Activated CD8-positive, alpha-beta memory T cell treated with anti-CD3 and anti-CD28 coated beads for 1 hour (primary cell): ENCODE data around the gene DHX29.

ENCODE experiments used
- DNase-seq, 2 donors: peaks; one replicate each; pipeline ENCODE4 v3.0.0-alpha.2; 2020; ENCODE audit warnings: low read depth in 1 of 2; ENCODE audit errors: extremely low read depth in 1 of 2

DHX29 gene, protein sequence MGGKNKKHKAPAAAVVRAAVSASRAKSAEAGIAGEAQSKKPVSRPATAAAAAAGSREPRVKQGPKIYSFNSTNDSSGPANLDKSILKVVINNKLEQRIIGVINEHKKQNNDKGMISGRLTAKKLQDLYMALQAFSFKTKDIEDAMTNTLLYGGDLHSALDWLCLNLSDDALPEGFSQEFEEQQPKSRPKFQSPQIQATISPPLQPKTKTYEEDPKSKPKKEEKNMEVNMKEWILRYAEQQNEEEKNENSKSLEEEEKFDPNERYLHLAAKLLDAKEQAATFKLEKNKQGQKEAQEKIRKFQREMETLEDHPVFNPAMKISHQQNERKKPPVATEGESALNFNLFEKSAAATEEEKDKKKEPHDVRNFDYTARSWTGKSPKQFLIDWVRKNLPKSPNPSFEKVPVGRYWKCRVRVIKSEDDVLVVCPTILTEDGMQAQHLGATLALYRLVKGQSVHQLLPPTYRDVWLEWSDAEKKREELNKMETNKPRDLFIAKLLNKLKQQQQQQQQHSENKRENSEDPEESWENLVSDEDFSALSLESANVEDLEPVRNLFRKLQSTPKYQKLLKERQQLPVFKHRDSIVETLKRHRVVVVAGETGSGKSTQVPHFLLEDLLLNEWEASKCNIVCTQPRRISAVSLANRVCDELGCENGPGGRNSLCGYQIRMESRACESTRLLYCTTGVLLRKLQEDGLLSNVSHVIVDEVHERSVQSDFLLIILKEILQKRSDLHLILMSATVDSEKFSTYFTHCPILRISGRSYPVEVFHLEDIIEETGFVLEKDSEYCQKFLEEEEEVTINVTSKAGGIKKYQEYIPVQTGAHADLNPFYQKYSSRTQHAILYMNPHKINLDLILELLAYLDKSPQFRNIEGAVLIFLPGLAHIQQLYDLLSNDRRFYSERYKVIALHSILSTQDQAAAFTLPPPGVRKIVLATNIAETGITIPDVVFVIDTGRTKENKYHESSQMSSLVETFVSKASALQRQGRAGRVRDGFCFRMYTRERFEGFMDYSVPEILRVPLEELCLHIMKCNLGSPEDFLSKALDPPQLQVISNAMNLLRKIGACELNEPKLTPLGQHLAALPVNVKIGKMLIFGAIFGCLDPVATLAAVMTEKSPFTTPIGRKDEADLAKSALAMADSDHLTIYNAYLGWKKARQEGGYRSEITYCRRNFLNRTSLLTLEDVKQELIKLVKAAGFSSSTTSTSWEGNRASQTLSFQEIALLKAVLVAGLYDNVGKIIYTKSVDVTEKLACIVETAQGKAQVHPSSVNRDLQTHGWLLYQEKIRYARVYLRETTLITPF (N-terminal part only)

DNA sequence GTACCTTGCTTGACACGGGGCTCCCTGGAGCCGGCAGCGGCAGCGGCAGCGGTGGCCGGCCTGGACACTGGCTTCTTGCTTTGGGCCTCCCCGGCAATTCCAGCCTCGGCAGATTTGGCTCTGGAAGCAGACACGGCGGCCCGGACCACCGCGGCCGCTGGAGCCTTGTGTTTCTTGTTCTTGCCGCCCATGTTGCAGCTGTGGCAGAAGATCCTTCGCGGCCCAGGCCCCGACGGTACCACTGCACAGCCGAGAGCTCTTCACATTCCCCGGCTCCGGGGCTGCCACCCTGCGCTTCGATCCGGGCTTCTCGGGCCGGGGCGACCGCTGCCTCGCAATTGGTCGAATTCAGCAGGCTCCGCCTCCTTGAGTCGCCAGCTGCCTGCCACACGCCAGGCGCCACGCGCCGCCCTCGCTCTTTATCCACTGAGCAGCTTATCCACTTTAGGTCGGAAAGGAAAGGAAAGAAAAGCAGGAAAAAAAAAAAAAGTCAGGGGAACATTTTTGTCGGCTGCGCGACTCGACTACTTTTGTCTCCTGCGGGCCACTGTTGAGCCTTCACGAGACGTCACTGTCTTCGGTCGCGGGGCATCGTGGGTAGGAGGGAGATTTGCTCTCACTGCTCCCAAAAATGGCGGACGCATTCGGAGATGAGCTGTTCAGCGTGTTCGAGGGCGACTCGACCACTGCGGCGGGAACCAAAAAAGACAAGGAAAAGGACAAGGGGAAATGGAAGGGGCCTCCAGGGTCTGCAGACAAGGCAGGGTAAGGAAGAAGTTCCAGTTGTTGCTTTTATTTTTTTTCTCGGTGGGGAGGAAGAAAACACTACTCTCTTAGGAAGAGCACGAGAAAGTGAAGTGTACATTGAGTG is at the start of gene DHX29, which contains the start of gene MTREX:
Gene DHX29 (minus strand): TSS at position 312 of the 871 bp plus-strand sequence. CDS start 121 bp downstream, at position 191.
Gene MTREX (plus strand): TSS at position 607 of the 871 bp plus-strand sequence. CDS start 25 bp downstream, at position 632.
- peak; percentile 64 to 79 for DNase-seq

GRCh38 chr5:55356896-55357295 is 49.4 kb upstream of the DHX29 start:
- DNase-seq, result no peak

DNA sequence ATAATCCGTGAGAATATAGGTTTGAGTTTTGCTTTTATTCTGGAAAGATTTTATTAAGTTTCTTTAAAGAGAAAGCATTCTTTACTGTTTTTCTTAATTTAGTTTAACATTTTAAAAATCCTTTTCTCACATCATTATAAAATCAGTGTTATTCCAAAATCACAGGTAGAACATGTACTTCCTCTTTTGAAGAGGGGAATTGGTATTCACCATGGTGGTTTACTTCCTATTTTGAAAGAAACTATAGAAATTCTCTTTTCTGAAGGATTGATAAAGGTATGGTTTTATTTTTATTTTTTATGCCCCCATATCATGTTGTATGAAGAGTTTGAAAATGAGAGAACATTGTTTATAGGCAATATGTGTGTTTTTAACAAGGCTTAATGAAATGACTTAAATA is 43.3 kb upstream of the DHX29 start:
- DNase-seq, result no peak

GRCh38 chr5:55347786-55348185 is 40.3 kb upstream of the DHX29 start:
- DNase-seq, result no peak

DNA sequence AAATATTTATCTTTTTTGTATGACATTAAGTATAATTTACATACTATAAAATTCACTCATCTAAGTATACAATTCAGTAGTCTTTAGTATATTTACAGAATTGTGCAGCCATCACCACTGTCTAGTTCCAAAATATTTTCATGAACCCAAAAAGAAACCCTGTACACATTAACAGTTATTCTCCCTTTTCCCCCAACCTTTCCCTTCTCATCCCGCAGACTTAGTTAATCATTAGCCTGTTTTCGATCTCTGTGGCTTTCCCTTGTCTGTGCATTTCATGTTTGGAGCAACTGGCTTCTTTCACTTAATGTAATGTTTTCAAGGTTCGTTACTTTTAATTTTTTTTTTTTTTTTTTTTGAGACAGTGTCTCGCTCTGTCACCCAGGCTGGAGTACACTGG is 37.8 kb upstream of the DHX29 start:
- no peak for DNase-seq

GRCh38 chr5:55344392-55344992 is 37.0 kb upstream of the DHX29 start:
- peak in 1 of 2 donors; percentile 37 for DNase-seq

- no peak for DNase-seq
Measured at GRCh38 chr5:55343609-55344008, 36.1 kb upstream of the DHX29 start.

GRCh38 chr5:55343107-55343506 is 35.6 kb upstream of the DHX29 start:
- no peak for DNase-seq

- DNase-seq, result no peak
Measured at GRCh38 chr5:55338810-55339243, 31.3 kb upstream of the DHX29 start.

- DNase-seq, result no peak
Measured at GRCh38 chr5:55338092-55338613, 30.7 kb upstream of the DHX29 start.

GRCh38 chr5:55333811-55334210 is 26.3 kb upstream of the DHX29 start:
- DNase-seq, result no peak

DNA sequence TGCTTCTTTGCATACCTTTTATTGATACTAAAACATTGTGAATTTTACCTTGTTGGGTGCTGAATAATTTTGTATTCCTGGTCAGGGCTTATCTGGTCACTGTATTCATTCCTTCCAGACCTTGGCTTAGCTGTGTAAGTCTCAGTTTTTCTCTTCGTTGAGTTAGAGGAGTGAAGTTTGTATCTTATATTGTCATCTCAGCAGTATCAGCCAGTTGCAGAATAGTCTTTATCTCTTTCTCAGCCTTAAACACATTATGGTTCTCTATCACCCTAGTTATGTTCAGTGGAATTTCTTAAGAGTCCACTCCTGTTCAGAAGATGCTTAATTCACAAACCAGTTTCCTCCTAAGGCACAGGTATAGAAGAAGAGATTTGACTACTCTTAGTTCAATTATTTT is 25.5 kb upstream of the DHX29 start:
- DNase-seq, result no peak

- DNase-seq, result no peak
Measured at GRCh38 chr5:55331321-55331720, 23.8 kb upstream of the DHX29 start.

DNA sequence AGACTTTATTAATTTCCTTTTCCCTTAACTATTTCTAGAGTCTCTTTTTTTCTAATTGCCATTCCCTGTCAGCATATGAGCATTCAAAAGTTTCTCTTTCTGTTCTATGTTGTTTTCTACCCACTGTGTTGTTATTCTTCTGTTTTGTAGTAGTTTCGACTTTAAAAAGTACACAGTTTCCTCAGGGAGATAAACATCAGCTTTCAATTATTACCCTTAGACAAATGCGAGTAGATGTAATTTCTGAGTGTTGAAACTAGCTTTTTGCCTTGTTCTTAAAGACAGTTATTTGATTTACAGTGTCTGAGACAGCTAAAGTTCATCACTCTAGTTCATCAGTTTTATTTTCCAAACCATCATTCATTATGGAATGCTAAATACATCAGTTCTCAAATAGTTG is 19.8 kb upstream of the DHX29 start:
- DNase-seq, result no peak

- DNase-seq, result no peak
Measured at GRCh38 chr5:55325621-55326020, 18.1 kb upstream of the DHX29 start.

DNA sequence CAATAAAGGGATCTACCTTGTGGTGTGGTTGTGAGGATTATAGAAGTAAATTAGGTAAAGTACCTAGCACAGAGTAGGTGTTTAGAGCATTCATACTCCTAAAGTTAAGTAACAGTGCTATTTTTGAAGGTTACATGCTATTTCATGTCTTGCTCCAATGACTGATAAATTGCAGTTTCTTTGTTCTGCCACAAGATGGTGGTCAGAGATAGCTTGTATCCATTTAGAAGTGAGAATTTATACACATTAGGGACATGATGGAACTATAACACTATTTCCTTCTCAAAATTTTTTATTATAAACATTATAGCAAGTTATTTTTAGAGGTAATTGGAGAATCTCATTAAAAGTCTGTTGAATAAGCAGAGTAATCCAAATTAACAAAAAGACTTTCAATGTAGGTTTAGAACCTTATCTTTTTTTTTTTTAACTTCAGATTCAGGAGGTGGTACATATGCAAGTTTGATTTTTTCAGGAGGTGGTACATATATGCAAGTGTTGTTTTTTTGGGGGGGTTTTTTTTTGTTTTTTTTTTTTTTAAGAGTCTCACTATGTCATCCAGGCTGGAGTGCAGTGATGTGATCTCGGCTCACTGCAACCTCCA is 17.4 kb upstream of the DHX29 start:
- no peak for DNase-seq

DNA sequence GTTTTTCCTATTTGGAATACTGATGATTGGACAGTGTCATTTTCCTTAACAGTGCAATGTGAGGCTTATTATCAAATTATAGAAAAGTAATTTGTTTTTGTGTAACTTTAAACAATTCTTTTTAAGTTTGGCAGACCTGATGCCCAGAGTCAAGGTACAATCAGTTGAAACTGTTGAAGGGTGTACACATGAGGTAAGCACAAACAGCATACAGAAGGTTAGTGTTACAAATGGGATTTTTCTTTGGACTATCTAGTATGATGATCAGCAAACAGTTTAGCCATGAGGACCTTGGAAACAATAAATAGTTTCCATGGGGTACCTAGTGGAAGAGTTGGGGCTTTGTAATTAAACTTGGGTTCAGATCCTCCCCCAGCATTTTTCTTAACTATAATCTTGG is 16.5 kb upstream of the DHX29 start:
- DNase-seq, result no peak

DNA sequence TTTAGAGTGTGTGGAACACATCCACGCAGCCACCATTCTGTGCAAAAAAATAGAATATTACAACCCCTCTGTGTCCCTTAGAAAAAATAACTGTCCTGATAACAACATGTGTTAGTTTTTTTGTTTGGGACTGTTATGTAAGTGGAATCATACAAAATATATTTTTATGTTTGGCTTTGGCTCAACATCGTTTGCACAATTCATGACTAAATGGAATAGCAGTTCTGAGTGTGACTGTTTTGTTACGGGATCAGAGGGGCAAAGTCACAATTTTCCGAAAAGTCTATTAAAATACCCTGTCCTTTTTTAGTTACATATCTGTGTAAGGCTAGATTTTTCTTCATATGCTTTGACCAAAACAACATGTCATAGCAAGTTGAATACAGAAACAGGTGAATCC is 13.1 kb upstream of the DHX29 start:
- no peak for DNase-seq

GRCh38 chr5:55319491-55319890 is 12.0 kb upstream of the DHX29 start:
- DNase-seq, result no peak
